GM18519 (cell line): ENCODE data around the gene CRYBG1.
A peak's percentile ranks its signal among the peaks of the same experiment; 100 is the strongest.

ENCODE experiments used
- ATAC-seq: cut with Tn5 transposase; IDR thresholded peaks from one replicate; pipeline ENCODE4 v1.9.1; 2021; ENCODE audit warnings: mild to moderate bottlenecking, moderate library complexity; ENCODE audit not compliant: unreplicated experiment, low FRiP score

The CRYBG1 gene

DNA sequence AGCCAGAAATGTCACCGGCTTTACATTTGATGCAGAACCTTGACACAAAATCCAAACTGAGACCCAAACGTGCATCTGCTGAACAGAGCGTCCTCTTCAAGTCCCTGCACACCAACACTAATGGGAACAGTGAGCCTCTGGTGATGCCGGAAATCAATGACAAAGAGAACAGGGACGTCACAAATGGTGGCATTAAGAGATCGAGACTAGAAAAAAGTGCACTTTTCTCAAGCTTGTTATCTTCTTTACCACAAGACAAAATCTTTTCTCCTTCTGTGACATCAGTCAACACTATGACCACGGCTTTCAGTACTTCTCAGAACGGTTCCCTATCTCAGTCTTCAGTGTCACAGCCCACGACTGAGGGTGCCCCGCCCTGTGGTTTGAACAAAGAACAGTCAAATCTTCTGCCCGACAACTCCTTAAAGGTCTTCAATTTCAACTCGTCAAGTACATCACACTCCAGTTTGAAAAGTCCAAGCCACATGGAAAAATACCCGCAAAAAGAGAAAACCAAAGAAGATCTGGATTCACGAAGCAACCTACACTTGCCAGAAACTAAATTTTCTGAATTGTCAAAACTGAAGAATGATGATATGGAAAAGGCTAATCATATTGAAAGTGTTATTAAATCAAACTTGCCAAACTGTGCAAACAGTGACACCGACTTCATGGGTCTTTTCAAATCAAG is 160.3 kb downstream of the CRYBG1 start:
- ATAC-seq: peak; percentile 67

DNA sequence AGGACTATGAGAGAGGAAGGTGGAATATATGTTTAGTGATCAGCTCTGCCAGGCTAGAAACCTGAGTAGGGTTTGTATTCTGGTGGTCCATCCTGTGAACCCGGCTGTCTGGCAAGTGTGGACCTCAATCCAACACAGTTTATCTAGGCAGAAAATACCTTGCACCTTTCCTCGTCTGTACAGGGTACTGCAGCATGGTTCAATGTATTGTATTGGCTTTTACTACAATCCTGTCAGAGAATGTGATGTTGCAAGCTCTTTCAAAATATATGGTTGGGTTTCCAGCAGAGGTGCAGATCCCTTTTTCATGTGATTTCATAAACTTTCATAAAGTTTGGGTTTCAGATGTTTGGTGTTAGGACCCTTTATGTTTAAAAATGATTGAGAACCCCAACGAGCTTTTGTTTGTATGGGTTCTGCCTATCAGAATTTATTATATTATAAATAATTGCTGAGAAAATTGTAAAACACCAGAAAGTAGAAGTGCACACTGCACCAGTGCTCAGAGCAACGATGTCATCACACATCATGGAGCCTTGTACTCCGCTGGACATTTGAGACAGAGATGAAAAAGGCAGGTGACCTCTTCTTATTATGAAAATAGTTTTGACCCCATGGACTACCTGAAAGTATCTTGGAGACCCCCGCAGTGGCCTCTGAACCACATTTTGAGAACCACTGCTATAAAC is 162.2 kb downstream of the CRYBG1 start:
- ATAC-seq: no peak

DNA sequence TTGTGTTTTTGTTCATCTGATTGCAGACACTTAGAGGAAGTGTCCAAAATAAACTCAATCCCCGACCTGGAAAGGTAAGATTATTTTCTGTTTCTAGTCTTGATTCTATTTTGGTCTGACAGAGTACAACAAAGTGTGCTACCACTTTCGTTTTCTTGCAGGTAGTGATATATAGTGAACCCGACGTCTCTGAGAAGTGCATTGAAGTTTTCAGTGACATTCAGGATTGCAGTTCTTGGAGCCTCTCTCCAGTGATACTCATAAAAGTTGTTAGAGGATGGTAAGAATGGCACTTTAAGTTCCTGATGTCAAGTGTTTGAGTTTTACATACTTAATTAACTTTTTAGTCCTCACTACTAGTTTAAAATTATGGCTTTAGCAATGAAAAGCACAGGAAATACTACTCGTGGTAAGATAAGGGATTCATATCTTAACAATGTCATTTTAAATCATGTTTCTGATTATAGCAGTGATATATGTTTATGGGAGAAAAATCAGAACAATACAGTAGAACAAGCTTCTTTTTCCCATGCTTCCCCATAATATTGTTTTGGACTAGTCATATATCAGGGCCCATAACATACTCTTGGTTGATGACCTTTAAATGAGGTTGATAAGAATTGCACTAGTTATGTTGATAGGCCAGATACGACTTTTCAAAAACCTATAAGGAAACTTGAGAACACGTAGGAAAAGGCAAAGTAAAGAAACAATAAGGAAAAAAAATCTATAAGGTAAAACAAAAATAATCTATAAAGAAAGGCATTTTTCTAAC is 164.8 kb downstream of the CRYBG1 start:
- peak; percentile 34 for ATAC-seq

DNA sequence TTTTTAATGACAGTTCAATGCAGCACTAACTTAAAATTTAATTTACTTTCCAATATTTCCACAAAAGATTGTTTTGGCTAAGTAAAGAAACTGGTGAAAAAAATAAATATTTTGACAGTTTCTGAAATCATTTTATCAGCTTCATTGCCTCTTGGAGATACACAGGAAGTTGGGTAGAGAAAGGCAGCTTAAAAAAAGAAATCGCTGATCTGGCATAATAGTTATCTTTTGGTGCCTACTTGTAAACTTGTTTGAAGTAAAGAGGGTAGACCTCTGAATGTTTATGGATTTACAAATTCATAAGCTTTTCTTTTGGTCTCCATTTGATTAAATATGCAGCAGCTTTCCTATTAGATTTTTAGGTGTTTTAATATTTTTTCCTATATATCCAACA is 165.4 kb downstream of the CRYBG1 start:
- no peak for ATAC-seq

DNA sequence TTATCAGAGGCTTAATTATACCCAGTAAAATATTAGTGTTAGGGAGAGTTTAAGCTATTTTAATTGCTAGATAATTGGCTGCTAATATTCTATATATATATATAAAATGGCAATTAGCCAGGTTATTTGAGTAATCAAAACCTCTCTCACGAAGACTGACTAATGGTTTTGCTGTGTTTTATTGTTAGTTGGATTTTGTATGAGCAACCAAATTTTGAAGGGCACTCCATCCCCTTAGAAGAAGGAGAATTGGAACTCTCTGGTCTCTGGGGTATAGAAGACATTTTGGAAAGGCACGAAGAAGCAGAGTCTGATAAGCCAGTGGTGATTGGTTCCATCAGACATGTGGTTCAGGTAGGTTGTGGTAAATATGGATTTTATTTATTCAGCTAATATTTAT is 166.6 kb downstream of the CRYBG1 start:
- no peak for ATAC-seq

DNA sequence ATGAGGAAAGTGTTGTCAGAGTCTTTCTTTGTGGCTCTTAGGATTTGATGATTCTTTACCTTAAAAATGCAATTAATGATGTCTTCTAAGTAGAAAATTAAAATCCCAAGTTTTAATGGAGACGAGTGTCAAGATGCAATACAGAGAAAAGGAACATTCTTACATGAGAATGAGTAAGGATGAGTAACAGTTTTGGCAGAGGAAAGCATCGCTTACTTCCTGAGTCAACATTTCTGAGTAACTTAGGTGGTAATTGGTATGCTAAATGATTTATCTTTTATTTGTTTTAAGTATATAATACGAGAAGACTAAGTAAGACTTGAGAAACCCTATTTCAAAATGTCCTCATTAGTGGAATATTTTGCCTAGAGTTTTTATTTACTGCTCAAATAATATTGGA is 167.5 kb downstream of the CRYBG1 start:
- no peak for ATAC-seq

DNA sequence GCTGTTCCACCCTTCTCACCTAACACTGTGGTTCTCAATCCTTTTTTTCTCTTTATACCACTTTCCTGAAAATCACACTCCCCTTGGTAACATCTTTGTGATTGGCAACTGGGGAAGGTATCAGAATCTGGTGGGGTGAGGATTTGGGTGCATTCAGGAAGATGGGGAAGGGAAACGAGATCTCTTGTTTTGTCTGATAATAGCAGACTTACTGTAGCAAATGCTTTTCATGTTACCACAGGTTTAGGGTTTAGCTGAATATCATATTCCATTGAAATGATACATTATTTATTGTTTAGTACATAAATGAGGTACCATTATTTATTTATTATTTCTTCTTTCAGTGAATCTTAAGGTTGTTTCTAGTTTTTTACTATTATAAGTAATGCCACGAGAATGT is 168.0 kb downstream of the CRYBG1 start:
- no peak for ATAC-seq

DNA sequence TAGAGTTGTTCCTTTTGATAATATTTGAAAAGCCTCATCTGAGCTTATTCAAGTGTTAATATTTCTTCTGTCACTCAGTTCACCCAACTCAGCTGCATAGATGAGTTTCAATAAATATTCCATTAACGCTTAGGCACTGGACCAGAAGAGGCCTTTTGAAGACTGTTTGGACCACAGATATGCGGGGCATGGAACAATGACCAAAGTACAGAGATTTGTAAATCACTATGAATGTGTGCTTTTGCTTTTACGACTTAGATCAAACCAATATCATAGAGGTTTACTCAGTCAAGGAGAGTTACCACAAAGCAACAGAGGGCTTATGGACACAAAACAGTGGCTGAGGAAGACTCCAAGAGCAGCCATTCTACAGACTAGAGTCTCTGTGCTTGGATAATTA is 168.9 kb downstream of the CRYBG1 start:
- ATAC-seq: no peak

DNA sequence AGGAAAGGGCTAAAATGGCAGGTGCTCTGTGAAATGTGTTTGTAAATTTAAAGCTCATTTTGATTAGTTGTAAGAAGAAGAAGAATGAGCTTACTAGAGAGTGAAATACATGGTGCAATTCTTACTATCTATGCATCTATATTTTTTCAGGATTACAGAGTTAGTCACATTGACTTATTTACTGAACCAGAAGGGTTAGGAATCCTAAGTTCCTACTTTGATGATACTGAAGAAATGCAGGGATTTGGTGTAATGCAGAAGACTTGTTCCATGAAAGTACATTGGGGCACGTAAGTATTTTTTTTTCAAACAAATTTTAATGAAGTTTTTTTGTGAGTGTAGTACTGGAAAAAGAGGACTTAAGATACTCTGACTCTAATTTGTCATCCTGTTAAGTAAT is 169.5 kb downstream of the CRYBG1 start:
- no peak for ATAC-seq

DNA sequence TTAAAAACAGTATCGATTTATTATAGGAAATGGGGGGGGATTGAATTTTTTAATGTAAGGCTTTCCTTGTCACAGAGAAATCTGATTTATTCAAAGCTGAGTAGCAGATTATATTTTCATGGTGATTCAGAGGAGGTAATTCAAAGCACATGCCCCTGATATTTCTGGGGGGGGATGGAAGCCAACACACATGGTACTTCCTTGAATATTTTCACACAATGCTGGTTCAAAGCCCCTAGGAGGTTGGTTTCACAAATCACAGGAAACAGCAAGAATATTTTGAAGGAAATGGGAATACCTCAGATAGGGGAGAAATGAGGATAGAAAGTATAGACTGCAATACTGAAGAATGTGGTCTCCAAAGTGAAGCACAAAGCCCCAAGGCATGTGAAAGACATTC is 170.0 kb downstream of the CRYBG1 start:
- no peak for ATAC-seq

DNA sequence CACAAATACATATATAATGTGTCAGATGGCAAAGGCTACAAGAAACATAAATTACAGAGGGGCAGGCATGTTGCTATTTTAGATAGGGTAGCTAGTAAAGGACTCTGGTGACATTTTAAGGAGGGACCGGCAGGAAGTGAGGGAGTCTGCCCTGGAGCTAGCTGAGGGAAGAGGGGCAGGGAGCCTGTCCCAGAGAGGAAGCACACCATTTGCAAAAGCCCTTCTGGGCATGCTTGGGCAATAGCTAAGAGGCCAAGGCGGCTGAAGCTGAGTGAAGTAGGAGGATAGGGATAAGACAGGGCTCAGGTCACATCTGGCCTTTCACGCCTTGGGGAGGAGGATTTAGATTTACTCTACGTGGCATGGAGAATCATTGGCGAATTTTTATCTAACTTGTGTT is 172.5 kb downstream of the CRYBG1 start:
- ATAC-seq: no peak

DNA sequence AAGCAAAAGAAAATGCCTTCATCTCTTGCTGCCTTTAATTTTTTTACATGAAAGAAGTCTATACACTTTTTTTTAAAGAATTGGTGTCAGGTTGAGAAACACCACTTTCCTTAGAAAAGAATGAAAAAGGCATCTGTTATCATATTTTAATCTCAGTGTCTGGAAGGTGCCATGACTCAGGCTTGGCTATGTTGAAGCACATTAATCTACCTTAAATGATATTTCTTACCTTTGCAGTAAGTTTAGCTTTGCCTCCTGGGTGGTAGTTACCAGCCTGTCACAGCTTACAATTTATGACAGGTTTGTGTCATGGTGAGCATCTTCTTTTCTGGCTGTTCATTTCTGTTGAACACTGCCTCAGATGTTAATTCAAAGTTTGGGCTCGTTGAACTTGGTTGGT is 173.5 kb downstream of the CRYBG1 start:
- ATAC-seq: no peak

DNA sequence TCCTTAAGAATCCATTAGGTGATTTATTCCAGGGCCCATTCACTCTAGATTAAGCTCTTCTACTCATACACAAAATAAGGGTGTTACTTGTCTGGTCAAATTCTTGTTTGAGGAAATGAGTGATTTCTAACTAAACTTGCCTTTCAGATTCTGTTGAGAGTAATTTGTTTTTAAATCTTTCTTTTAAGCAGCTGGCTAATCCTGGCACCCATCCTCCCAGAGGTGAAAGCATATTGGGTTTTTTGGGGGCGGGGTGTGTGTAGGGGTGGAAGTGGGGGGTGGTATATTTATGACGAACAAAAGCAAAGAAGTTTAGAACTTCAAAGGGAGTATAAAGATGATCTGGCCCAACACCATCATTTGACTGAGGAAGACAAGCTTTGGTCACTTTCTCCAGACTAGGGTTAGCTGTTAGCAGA is 174.1 kb downstream of the CRYBG1 start:
- ATAC-seq: no peak

DNA sequence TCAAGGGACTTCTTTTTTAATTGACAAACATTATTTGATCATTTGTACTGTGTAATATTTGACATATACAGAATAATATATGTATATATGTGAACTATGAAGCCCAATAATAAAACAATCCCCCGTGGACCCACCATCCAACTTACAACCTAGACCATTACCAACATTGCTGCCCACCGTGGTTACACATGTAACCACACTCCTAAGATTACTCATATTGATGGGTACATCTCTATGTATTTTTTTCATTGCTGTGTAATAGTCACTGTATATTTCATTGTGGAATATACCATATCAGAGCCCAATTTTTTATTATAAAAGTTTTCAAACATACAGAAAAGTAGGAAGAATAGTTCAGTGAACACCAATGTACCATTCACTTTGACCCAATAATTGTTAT is 174.5 kb downstream of the CRYBG1 start:
- no peak for ATAC-seq

DNA sequence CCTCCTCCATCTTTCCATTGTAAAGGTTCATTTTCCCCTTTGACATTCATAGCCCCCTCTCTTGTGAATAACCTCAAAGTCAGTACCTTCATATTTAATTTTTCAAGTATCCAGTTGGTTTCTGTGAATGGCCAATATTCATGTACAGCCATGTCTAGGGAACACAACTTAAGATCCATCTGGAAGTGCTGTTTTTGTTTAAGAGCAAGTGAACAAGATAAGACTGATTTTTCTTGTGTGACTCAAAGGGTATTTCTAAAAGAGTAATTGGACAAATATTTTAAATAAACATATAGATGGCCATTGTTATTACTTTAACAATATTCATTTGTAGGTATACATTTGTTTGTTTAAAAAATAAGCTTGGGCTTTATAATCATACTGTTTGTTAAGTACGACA is 175.8 kb downstream of the CRYBG1 start:
- no peak for ATAC-seq

DNA sequence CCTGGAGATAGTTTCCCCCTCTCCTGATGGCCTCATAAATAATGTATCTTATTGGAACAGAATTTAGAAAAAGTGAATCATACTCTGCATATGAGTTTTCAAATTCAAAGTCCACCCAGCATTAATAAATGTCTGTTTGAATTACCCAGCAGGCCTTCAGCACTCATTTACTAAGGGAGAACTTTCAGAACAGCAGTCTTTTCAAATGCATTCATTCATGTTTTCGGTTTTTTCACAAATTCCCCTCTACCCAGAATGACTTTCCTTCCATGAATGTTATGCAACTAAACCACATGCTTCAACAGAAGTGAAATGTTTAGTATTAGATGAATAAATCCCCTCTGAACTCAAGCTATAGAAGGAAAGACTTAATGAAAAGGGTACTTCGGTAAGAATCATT is 176.3 kb downstream of the CRYBG1 start:
- ATAC-seq: no peak

DNA sequence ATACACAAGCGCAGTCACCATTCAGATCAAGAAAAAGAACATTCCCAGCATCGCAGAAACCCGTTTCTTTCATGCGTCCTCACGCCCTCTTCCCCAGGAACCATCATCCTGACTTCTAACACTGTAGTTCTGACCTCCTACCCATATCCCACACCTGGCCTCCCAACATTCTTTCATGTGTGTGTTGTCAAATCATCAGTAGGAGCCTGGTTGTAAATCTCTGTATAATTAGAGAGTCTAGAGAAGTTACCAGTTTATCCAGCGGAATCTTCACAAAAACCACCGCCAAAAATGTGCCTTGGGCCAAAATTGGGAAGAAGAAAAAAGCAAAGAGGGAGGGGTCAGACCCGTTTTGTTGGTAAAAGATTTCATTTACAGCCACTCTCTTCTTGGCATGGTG is 177.1 kb downstream of the CRYBG1 start:
- ATAC-seq: no peak

DNA sequence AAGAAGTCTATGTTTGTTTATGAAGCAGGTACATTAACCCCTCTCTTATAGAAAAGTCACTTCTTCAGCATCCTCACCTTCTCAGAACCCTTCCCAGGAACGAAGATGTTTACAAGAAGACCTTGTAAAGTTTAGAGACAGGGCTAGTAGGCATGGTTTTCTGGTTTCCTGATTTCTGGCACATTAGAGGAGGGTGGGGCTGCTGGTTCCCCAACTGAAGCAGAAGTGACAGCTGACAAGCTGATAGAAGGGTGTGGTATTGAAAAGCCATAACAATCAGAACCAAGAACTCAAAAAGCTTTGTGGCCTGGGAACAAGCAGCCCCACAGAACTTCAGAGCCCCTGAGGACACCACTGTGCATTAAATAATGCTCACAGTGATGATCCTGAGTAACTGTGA is 177.6 kb downstream of the CRYBG1 start:
- ATAC-seq: no peak

DNA sequence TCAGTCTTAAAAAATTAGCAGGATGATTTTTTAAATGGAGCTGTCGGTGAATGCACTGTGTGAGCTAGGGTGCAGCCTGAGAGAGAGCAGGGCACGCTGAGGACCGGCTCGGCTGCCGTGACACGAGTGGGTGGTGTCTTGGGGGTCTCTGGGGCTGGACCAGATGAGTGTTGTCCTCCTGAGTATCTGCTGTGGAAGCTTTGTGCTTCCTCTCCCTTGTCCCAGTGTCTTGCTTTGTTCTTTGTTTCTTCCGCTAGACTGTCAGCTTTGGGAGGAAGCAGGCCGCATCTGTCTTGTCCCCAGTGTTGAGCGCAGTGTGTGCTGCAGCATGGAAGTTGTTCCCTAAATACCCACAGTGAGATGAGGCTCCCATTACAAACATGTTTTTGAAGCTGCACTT is 179.4 kb downstream of the CRYBG1 start:
- ATAC-seq: no peak

DNA sequence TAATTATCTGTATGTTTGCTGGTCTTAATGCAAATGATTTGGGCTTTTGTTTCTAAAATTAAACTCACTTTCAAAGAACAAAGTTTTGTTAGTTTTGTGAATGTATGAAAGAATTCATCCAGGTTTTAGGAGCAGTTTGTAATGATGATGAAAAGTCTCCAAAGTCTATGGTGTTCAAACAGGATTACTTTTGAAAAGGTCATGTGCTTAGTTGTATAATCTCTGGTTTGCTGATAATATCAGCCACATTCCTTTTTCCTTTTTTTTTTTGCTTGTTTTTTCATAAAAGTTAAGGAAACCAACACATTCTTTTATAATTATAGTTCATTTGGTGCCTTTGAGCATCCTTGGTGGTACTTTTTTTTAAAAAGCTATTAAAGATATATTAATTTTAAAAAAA is 179.9 kb downstream of the CRYBG1 start:
- no peak for ATAC-seq

DNA sequence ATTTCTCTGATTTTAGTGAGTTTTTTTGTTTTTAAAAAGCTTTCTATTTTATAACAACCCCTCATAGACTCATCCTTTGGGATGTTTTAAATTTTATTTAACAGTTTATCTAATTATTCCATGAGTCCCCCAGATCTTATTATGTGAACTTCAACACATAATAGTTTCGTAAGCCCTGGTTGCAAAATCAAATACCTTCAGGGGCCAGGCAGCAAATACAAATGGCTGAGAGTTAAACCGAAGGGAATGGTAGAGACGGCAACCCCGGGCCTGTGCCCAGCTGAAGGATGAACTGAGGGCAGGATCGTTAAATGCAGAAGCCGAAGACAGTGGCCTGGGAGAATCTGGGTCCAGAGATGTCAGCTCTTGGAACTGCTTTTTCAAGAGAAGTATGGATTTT is 180.4 kb downstream of the CRYBG1 start:
- no peak for ATAC-seq

DNA sequence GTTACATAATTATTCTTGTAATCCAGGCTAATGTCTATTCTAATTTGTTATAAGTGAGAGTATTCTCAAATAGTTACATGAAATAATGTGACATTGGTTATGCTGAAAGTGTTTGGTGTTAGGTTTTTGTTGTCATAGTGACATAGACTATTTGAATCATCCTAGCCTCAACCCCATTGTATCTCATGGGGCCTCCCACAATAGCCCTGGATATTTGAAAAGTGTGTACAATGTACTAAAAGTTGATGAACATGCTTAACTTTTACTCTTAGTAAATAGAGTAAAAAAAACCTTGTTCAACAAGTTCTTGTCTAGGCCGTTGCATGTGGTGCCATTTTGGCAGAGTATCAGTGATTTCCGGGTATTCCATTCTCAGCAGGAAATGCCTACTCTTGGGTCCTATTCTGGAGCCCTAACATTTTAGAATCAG is 185.8 kb downstream of the CRYBG1 start:
- ATAC-seq: no peak
